BLaER1 treated with 17β-estradiol and CSF1 and Interleukin-3, amounts not matched to agents 10 nM and 100 nM (cell line): ENCODE measurements around the gene DYNLT4.
A peak's percentile ranks its signal among the peaks of the same experiment; 100 is the strongest.
"Not testable (repeated sequence)": the region's sequence is repeated elsewhere in the genome, so short reads cannot be mapped to it uniquely, and the experiment has no call there.

ENCODE experiments used
- H3K27ac ChIP-seq, 11 experiments: shearing (Covaris generic); formaldehyde crosslinking; 2 replicates each; pipeline ENCODE4 v1.8.1; 2022
- H3K27me3 ChIP-seq, 11 experiments: shearing (Covaris generic); formaldehyde crosslinking; 2 replicates each; pipeline ENCODE4 v1.8.1; 2022
- H3K36me3 ChIP-seq, 11 experiments: shearing (Covaris generic); formaldehyde crosslinking; 2 replicates each; pipeline ENCODE4 v1.8.1; 2022
- H3K4me1 ChIP-seq, 10 experiments: shearing (Covaris generic); formaldehyde crosslinking; 2 replicates each; pipeline ENCODE4 v1.8.1; 2022
- H3K4me2 ChIP-seq, 11 experiments: shearing (Covaris generic); formaldehyde crosslinking; 2 replicates each; pipeline ENCODE4 v1.8.1; 2022
- H3K4me3 ChIP-seq, 10 experiments: shearing (Covaris generic); formaldehyde crosslinking; 2 replicates each; pipeline ENCODE4 v1.8.1; 2022
- H3K9ac ChIP-seq, 11 experiments: shearing (Covaris generic); formaldehyde crosslinking; 2 replicates each; pipeline ENCODE4 v1.8.1; 2022
- H3K9me3 ChIP-seq, 11 experiments: shearing (Covaris generic); formaldehyde crosslinking; replicated peaks in 1 of 11; 2 replicates each; pipeline ENCODE4 v1.8.1; 2022
- H4K20me1 ChIP-seq, 11 experiments: shearing (Covaris generic); formaldehyde crosslinking; 2 replicates each; pipeline ENCODE4 v1.8.1; 2022
- Cebpa-rat ChIP-seq, 11 experiments: shearing (Covaris generic); IDR thresholded peaks; 2 replicates each; pipeline ENCODE4 v1.8.1; 2022

The DYNLT4 gene

GRCh38 chr1:44812822-44813543 lies 5.8 kb upstream of the DYNLT4 start:
- Histone ChIP-seq H3K27ac (peak overlapping the region; percentile 69 to 100 (median 86); a peak in 21 of 22 replicates), H3K4me3 (peak overlapping the region in 9 of 10 experiments; percentile 42 to 62 (median 51); a peak in 14 of 20 replicates), H3K36me3 (peaks cover 0 to 16% (median 0%) of the 10 kb centered on the region in 11 experiments; a peak in 5 of 22 replicates), H4K20me1 (no peaks in the 10 kb centered on the region), H3K9me3 (no peaks in the 10 kb centered on the region), H3K9ac (peak overlapping the region; percentile 72 to 83 (median 79); a peak in 21 of 22 replicates), H3K27me3 (no peaks in the 10 kb centered on the region), H3K4me2 (peak overlapping the region; percentile 59 to 95 (median 78)), H3K4me1 (peaks cover 70 to 93% (median 79%) of the 10 kb centered on the region in 10 experiments)
- no peak for TF ChIP-seq Cebpa-rat (IDR thresholded peaks at IDR 0.05)

- H3K4me2 ChIP-seq: peak overlapping the region; percentile 90 to 99 (median 92)
These were observed 4.1 kb upstream of the DYNLT4 start for GRCh38 chr1:44811234-44811633.

GRCh38 chr1:44810762-44811105 lies 3.6 kb upstream of the DYNLT4 start:
- peaks cover 11 to 26% (median 12%) of the 10 kb centered on the region in 11 experiments for H3K36me3 ChIP-seq
- peak overlapping the region; percentile 90 to 99 (median 92) for H3K4me2 ChIP-seq
- peak overlapping the region; percentile 83 to 96 (median 90) for H3K9ac ChIP-seq

More at GRCh38 chr1:44811234-44811633, 4.1 kb upstream of the DYNLT4 start:
- Histone ChIP-seq H3K36me3 (peaks cover 6 to 24% (median 7%) of the 10 kb centered on the region in 11 experiments; a peak in 21 of 22 replicates), H3K9me3 (no peaks in the 10 kb centered on the region), H3K27me3 (no peaks in the 10 kb centered on the region), H3K4me3 (no peak overlapping the region), H3K9ac (peak overlapping the region in 10 of 11 experiments; percentile 21 to 96 (median 90); a peak in 16 of 22 replicates), H4K20me1 (no peaks in the 10 kb centered on the region; a peak in 1 of 22 replicates), H3K27ac (peak overlapping the region; percentile 8 to 100 (median 99); a peak in 20 of 22 replicates), H3K4me1 (peaks cover 85 to 98% (median 92%) of the 10 kb centered on the region in 10 experiments)
- no peak for TF ChIP-seq Cebpa-rat (IDR thresholded peaks at IDR 0.05)

GRCh38 chr1:44810101-44810761 lies 3.1 kb upstream of the DYNLT4 start:
- peak overlapping the region in 4 of 10 experiments; percentile 13 to 41 (median 22); a peak in 3 of 20 replicates for H3K4me3 ChIP-seq
- no peak for TF ChIP-seq Cebpa-rat (IDR thresholded peaks at IDR 0.05)
- no peaks in the 10 kb centered on the region for H3K27me3 ChIP-seq
- peak overlapping the region; percentile 90 to 99 (median 92) for H3K4me2 ChIP-seq
- no peaks in the 10 kb centered on the region; a peak in 1 of 22 replicates for H4K20me1 ChIP-seq
- peak overlapping the region; percentile 98 to 100 (median 99) for H3K27ac ChIP-seq
- peak overlapping the region; percentile 83 to 96 (median 90) for H3K9ac ChIP-seq
- H3K4me1 ChIP-seq: peaks cover 93 to 100% (median 97%) of the 10 kb centered on the region in 10 experiments
- peaks cover 16 to 26% (median 17%) of the 10 kb centered on the region in 11 experiments for H3K36me3 ChIP-seq
- no peaks in the 10 kb centered on the region for H3K9me3 ChIP-seq

More at GRCh38 chr1:44810762-44811105, 3.6 kb upstream of the DYNLT4 start:
- H3K9me3 ChIP-seq, H3K27me3 ChIP-seq, H4K20me1 ChIP-seq: not testable (repeated sequence)
- H3K4me3 ChIP-seq: 0 out of 20 replicates have a peak overlapping the region, but pooled peaks of 1 of the 10 experiments have one; percentile 28
- H3K4me1 ChIP-seq: peaks cover 90 to 100% (median 97%) of the 10 kb centered on the region in 10 experiments
- peak overlapping the region; percentile 98 to 100 (median 99) for H3K27ac ChIP-seq

- Histone ChIP-seq H3K9ac (peak overlapping the region; percentile 83 to 96 (median 90)), H3K4me3 (peak overlapping the region in 8 of 10 experiments; percentile 11 to 57 (median 33); a peak in 12 of 20 replicates), H3K27me3 (no peaks in the 10 kb centered on the region), H3K4me1 (peaks cover 83 to 100% (median 96%) of the 10 kb centered on the region in 10 experiments), H3K36me3 (peaks cover 25 to 29% (median 27%) of the 10 kb centered on the region in 11 experiments), H4K20me1 (peaks cover 0 to 4% (median 0%) of the 10 kb centered on the region in 11 experiments; a peak in 3 of 22 replicates), H3K9me3 (no peaks in the 10 kb centered on the region), H3K27ac (peak overlapping the region; percentile 98 to 100 (median 99)), H3K4me2 (peak overlapping the region; percentile 90 to 99 (median 92))
- TF ChIP-seq Cebpa-rat (IDR thresholded peaks at IDR 0.05): peak in 4 of 11 experiments; percentile 29 to 41 (median 35); a peak in 3 of 22 replicates
These were observed 2.1 kb upstream of the DYNLT4 start for GRCh38 chr1:44808938-44809917.

- Histone ChIP-seq H3K27me3 (no peaks in the 10 kb centered on the region), H3K4me2 (peak within 1 kb of the TSS; percentile 90 to 99 (median 92)), H3K4me3 (peak within 1 kb of the TSS in 9 of 10 experiments; percentile 11 to 57 (median 38); a peak in 15 of 20 replicates), H3K27ac (peak within 1 kb of the TSS; percentile 98 to 100 (median 99)), H3K36me3 (peaks cover 35 to 38% (median 36%) of the 10 kb centered on the region in 11 experiments), H4K20me1 (peaks cover 0 to 13% (median 5%) of the 10 kb centered on the region in 11 experiments; a peak in 10 of 22 replicates), H3K9ac (peak within 1 kb of the TSS; percentile 83 to 96 (median 90)), H3K4me1 (peaks cover 76 to 100% (median 97%) of the 10 kb centered on the region in 10 experiments), H3K9me3 (no peaks in the 10 kb centered on the region)
- no peak for TF ChIP-seq Cebpa-rat (IDR thresholded peaks at IDR 0.05)
These were observed 1.1 kb upstream of the DYNLT4 start, which contains the start of gene BTBD19 for GRCh38 chr1:44808063-44808937. Gene BTBD19 (plus strand): TSS chr1:44808523. CDS start chr1:44808821, 298 bp downstream.

GRCh38 chr1:44807364-44808062 lies 362 bp upstream of the DYNLT4 start:
- peak overlapping the region; percentile 98 to 100 (median 99) for H3K27ac ChIP-seq
- peaks cover 42 to 46% (median 44%) of the 10 kb centered on the region in 11 experiments for H3K36me3 ChIP-seq
- H3K27me3 ChIP-seq: no peaks in the 10 kb centered on the region
- H3K4me1 ChIP-seq: peaks cover 77 to 100% (median 97%) of the 10 kb centered on the region in 10 experiments
- no peaks in the 10 kb centered on the region for H3K9me3 ChIP-seq
- peaks cover 0 to 21% (median 13%) of the 10 kb centered on the region in 11 experiments; a peak in 13 of 22 replicates for H4K20me1 ChIP-seq
- H3K4me2 ChIP-seq: peak overlapping the region; percentile 90 to 99 (median 92)
- H3K9ac ChIP-seq: peak overlapping the region; percentile 83 to 96 (median 90)
- TF ChIP-seq Cebpa-rat (IDR thresholded peaks at IDR 0.05): no peak; a peak in 1 of 22 replicates
- peak overlapping the region in 8 of 10 experiments; percentile 15 to 57 (median 39); a peak in 11 of 20 replicates for H3K4me3 ChIP-seq
